Neutrophil (primary cell): ENCODE results near the gene RPTOR.
A peak's percentile ranks its signal among the peaks of the same experiment; 100 is the strongest.
"Not testable (repeated sequence)": the region's sequence is repeated elsewhere in the genome, so short reads cannot be mapped to it uniquely, and the experiment has no call there.

Source experiments
- H3K27ac ChIP-seq: fragments of 200-600 bp; sonication (generic); 2 replicates; pipeline ENCODE4 v1.5.1; 2016; ENCODE audit warnings: mild to moderate bottlenecking, moderate library complexity
- H3K27me3 ChIP-seq: fragments of 200-600 bp; sonication (generic); 2 replicates; pipeline ENCODE4 v1.6.0; 2016; ENCODE audit warnings: mild to moderate bottlenecking
- H3K36me3 ChIP-seq: fragments of 200-600 bp; sonication (generic); 2 replicates; pipeline ENCODE4 v1.5.1; 2017
- H3K4me1 ChIP-seq, 2 experiments: fragments of 200-600 bp in 1 of 2; sonication (generic) in 1 of 2; 1 replicate in 1 of 2; 2 replicates in 1 of 2; pipeline versions ENCODE4 v1.5.1 to v1.6.1; 2013 to 2016; ENCODE audit warnings: low read depth in 1 of 2, low read length in 1 of 2, mild to moderate bottlenecking in 1 of 2, moderate library complexity in 1 of 2; ENCODE audit not compliant: control insufficient read depth in 1 of 2, insufficient read depth in 1 of 2
- H3K4me3 ChIP-seq, 2 experiments: fragments of 200-600 bp in 1 of 2; sonication (generic) in 1 of 2; 1 replicate in 1 of 2; 2 replicates in 1 of 2; pipeline ENCODE4 v1.5.1; 2013 to 2016; ENCODE audit warnings: low read depth in 1 of 2, low read length in 1 of 2, mild to moderate bottlenecking in 1 of 2, moderate library complexity in 1 of 2
- H3K9me3 ChIP-seq: fragments of 200-600 bp; sonication (generic); 2 replicates; pipeline ENCODE4 v1.5.1; 2016
- CTCF ChIP-seq: fragments of 200-600 bp; sonication (generic); IDR thresholded peaks from 2 replicates; pipeline ENCODE4 v1.5.1; 2016; ENCODE audit warnings: antibody characterized with exemption

RPTOR gene

GRCh38 chr17:80574496-80574895, 29.9 kb downstream of the RPTOR start:
- no peak overlapping the region for H3K4me3 ChIP-seq
- no peak for TF ChIP-seq CTCF
- H3K9me3 ChIP-seq: no peaks in the 10 kb centered on the region
- no peaks in the 10 kb centered on the region for H3K36me3 ChIP-seq
- no peaks in the 10 kb centered on the region for H3K4me1 ChIP-seq
- no peaks in the 10 kb centered on the region for H3K27me3 ChIP-seq
- H3K27ac ChIP-seq: no peak overlapping the region

GRCh38 chr17:80575057-80575875, 30.6 kb downstream of the RPTOR start:
- Histone ChIP-seq H3K4me3 (no peak overlapping the region), H3K27me3 (no peaks in the 10 kb centered on the region), H3K27ac (no peak overlapping the region), H3K4me1 (no peaks in the 10 kb centered on the region), H3K36me3 (no peaks in the 10 kb centered on the region), H3K9me3 (no peaks in the 10 kb centered on the region)
- TF ChIP-seq CTCF: peak; percentile 85

GRCh38 chr17:80577876-80578570, 33.4 kb downstream of the RPTOR start:
- H3K4me1 ChIP-seq: no peaks in the 10 kb centered on the region
- H3K27me3 ChIP-seq: no peaks in the 10 kb centered on the region
- no peaks in the 10 kb centered on the region for H3K9me3 ChIP-seq
- H3K4me3 ChIP-seq: no peak overlapping the region
- no peak overlapping the region for H3K27ac ChIP-seq
- no peak for TF ChIP-seq CTCF
- no peaks in the 10 kb centered on the region for H3K36me3 ChIP-seq

- H3K27ac ChIP-seq, H3K36me3 ChIP-seq, H3K4me1 ChIP-seq, H3K9me3 ChIP-seq, H3K27me3 ChIP-seq, H3K4me3 ChIP-seq: not testable (repeated sequence)
Observed at GRCh38 chr17:80578668-80579388, 34.2 kb downstream of the RPTOR start.

GRCh38 chr17:80582165-80582564, 37.5 kb downstream of the RPTOR start:
- Histone ChIP-seq H3K36me3 (no peaks in the 10 kb centered on the region), H3K27me3 (peaks cover 18% of the 10 kb centered on the region), H3K4me1 (peaks cover 14 to 24% of the 10 kb centered on the region in 2 experiments), H3K27ac (no peak overlapping the region), H3K4me3 (no peak overlapping the region), H3K9me3 (no peaks in the 10 kb centered on the region)
- no peak for TF ChIP-seq CTCF
